Type B pancreatic cell (in vitro differentiated cells): ENCODE results near the gene CSNK2A1. TPM values are rescaled to one million over a fixed set of nuclear protein-coding genes. Genes with fewer than 3 reads are reported as not detected.

Source experiments
- DNase-seq: peaks from one replicate; pipeline ENCODE4 v3.0.0; 2021; ENCODE audit warnings: mixed read lengths; ENCODE audit not compliant: unreplicated experiment; ENCODE audit errors: extremely low spot score
- H3K27ac Mint-ChIP-seq: 2 replicates; pipeline ENCODE4 v1.8.0; 2021; ENCODE audit warnings: mild to moderate bottlenecking, mixed read lengths
- H3K27me3 Mint-ChIP-seq: 2 replicates; pipeline ENCODE4 v1.8.0; 2021; ENCODE audit warnings: mixed read lengths
- H3K36me3 Mint-ChIP-seq: 2 replicates; pipeline ENCODE4 v1.8.0; 2021; ENCODE audit warnings: mixed read lengths
- H3K4me1 Mint-ChIP-seq: one replicate; pipeline ENCODE4 v1.8.0; 2021; ENCODE audit warnings: mixed read lengths; ENCODE audit not compliant: unreplicated experiment
- H3K4me3 Mint-ChIP-seq: 2 replicates; pipeline ENCODE4 v1.8.0; 2021; ENCODE audit warnings: mild to moderate bottlenecking, mixed read lengths
- H3K9me3 Mint-ChIP-seq: 2 replicates; pipeline ENCODE4 v1.8.0; 2021; ENCODE audit warnings: mixed read lengths
- CTCF ChIP-seq: fragments of 200-600 bp; sonication (generic); conservative IDR thresholded peaks from 2 replicates; pipeline ENCODE4 v1.5.0; 2021; ENCODE audit warnings: antibody characterized with exemption, mild to moderate bottlenecking
- total RNA-seq: library from RNA; stranded (reverse); gene quantifications from 2 replicates; pipeline ENCODE4 v1.2.1, GENCODE V29; 2021; ENCODE audit warnings: low replicate concordance

CSNK2A1 gene
- total RNA-seq, 1 donor from 2014 or later: 151 TPM

GRCh38 chr20:568673-569415, 25.3 kb upstream of the CSNK2A1 start:
- Mint-ChIP-seq H3K9me3 (no peaks in the 10 kb centered on the region), H3K36me3 (no peaks in the 10 kb centered on the region), H3K27me3 (peaks cover 27% of the 10 kb centered on the region), H3K4me3 (no peak overlapping the region), H3K27ac (no peak overlapping the region), H3K4me1 (peaks cover 14% of the 10 kb centered on the region)
- no peak for DNase-seq
- TF ChIP-seq CTCF: no peak

- no peaks in the 10 kb centered on the region for H3K36me3 Mint-ChIP-seq
- peaks cover 21% of the 10 kb centered on the region for H3K27me3 Mint-ChIP-seq
- no peak overlapping the region for H3K27ac Mint-ChIP-seq
- peaks cover 14% of the 10 kb centered on the region for H3K4me1 Mint-ChIP-seq
- DNase-seq: no peak
- no peak overlapping the region for H3K4me3 Mint-ChIP-seq
- TF ChIP-seq CTCF: no peak
- no peaks in the 10 kb centered on the region for H3K9me3 Mint-ChIP-seq
Measured at GRCh38 chr20:568097-568652, 24.6 kb upstream of the CSNK2A1 start.

GRCh38 chr20:564192-564591, 20.6 kb upstream of the CSNK2A1 start:
- Mint-ChIP-seq H3K9me3 (no peaks in the 10 kb centered on the region), H3K27me3 (peaks cover 20% of the 10 kb centered on the region), H3K27ac (no peak overlapping the region), H3K36me3 (no peaks in the 10 kb centered on the region), H3K4me3 (no peak overlapping the region), H3K4me1 (peaks cover 4% of the 10 kb centered on the region)
- no peak for TF ChIP-seq CTCF
- DNase-seq: no peak

GRCh38 chr20:563187-563586, 19.6 kb upstream of the CSNK2A1 start:
- H3K4me1 Mint-ChIP-seq: peaks cover 4% of the 10 kb centered on the region

GRCh38 chr20:562232-562897, 18.8 kb upstream of the CSNK2A1 start:
- TF ChIP-seq CTCF: no peak
- peaks cover 2% of the 10 kb centered on the region for H3K4me1 Mint-ChIP-seq
- DNase-seq: no peak
- no peak overlapping the region for H3K27ac Mint-ChIP-seq
- no peaks in the 10 kb centered on the region for H3K36me3 Mint-ChIP-seq
- H3K9me3 Mint-ChIP-seq: no peaks in the 10 kb centered on the region
- peaks cover 16% of the 10 kb centered on the region for H3K27me3 Mint-ChIP-seq
- H3K4me3 Mint-ChIP-seq: no peak overlapping the region

More at GRCh38 chr20:563187-563586, 19.6 kb upstream of the CSNK2A1 start:
- TF ChIP-seq CTCF: no peak
- no peaks in the 10 kb centered on the region for H3K9me3 Mint-ChIP-seq
- no peak for DNase-seq
- no peak overlapping the region for H3K27ac Mint-ChIP-seq
- no peak overlapping the region for H3K4me3 Mint-ChIP-seq
- H3K27me3 Mint-ChIP-seq: peaks cover 16% of the 10 kb centered on the region
- no peaks in the 10 kb centered on the region for H3K36me3 Mint-ChIP-seq
